GM12892 (cell line): ENCODE measurements around the gene HIP1.
A peak's percentile ranks its signal among the peaks of the same experiment; 100 is the strongest.
"Not testable (repeated sequence)": the region's sequence is repeated elsewhere in the genome, so short reads cannot be mapped to it uniquely, and the experiment has no call there.

ENCODE experiments used
- DNase-seq: peaks from one replicate; pipeline ENCODE4 v3.0.0; 2011; ENCODE audit not compliant: insufficient read length
- FAIRE-seq: peaks from 2 replicates; lab custom pipeline; 2011; peaks lifted over from hg19 to GRCh38; lab: Jason Lieb, UNC
- POLR2A ChIP-seq: IDR thresholded peaks from 2 replicates; pipeline ENCODE4 v1.6.1; 2011; ENCODE audit warnings: low read depth, low read length, control low read depth
- POLR2AphosphoS5 ChIP-seq: IDR thresholded peaks from 2 replicates; pipeline ENCODE4 v1.6.1; 2011; ENCODE audit warnings: low read depth, low read length, control low read depth
- TAF1 ChIP-seq: IDR thresholded peaks from 2 replicates; pipeline ENCODE4 v1.6.1; 2011; ENCODE audit warnings: low read depth, mild to moderate bottlenecking, control low read depth, low read length, borderline replicate concordance

Gene HIP1

DNA sequence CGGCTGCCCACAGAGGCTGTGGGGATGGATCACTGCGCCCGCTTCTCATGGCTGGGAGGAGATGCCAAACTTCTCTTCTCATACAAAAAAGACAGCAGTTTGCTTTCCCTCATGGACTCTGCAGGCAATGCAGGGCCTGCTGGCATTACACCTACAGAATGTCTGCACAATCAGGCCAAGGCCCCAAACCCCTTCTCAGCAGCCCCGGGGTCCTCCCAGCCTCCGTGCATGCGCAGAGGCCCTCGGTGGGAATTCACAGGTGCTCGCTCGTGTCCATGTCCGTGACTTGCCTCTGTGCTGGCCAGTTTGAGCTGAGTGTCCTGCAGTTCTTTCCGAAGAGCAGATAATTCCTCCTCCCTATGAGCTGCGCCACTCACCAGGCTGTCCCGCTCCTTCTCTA lies 183.0 kb downstream of the HIP1 start:
- TF ChIP-seq TAF1 (no peak), POLR2A (no peak), POLR2AphosphoS5 (no peak)
- DNase-seq (no peak), FAIRE-seq (no peak)

DNA sequence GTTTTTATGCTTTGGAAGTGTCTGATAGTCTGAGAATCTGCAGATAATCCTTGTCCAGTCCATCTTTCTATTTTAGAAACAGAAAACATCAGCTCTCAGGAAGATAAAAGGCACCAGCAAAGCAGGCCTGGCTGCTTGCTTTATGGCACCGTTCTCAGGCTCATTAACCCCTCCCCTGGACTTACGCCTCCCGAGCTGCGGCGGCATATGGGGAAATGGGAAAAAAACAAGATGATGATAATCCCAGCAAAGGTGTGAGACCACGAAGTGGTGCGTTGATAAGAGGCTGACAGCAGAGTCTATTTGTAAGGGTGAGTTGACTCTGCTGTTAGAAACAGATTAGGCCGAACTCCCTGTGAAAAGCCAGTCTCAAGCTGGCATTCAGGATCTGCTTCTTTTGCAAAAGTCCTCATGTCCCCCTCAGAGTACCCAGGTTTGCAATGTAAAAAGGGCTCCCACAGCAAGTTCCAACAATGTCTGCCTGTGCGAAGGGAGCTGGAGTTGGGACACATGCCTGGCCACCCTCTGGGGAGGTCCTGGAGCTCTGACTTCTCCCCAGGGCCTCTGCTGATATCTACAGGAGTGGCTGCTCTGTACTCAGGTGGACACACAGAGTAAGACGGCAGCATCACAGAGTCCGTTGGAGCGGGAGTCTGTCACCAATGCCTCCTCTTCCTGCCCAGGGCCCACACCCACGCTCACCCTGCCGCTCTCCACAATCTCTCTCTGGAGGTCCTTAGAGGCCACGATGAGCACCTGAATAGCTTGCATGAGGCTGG lies 192.3 kb downstream of the HIP1 start:
- FAIRE-seq (no peak), DNase-seq (no peak)
- TF ChIP-seq POLR2AphosphoS5 (no peak), POLR2A (no peak), TAF1 (no peak)

DNA sequence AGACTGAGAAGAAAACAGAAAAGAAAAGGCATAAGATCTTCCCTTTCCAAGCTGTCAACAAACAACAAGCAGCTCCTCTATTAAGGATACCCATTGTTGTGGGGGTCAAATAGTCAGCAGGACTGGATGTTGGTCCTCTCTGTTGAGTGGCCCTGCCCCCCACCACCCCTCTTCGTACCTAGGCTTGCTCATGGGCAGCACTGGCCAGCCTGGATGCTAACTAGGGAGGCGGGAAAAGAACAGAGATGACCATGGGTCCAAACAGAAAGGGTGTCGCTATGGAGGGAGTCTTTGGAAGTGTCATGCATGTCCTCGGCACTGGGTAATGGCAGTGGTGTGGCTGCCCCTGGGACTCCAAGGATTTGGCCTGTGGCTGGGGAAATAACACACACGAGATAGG lies 201.0 kb downstream of the HIP1 start:
- DNase-seq (no peak), FAIRE-seq (no peak)
- TF ChIP-seq TAF1 (no peak), POLR2A (no peak), POLR2AphosphoS5 (no peak)

DNA sequence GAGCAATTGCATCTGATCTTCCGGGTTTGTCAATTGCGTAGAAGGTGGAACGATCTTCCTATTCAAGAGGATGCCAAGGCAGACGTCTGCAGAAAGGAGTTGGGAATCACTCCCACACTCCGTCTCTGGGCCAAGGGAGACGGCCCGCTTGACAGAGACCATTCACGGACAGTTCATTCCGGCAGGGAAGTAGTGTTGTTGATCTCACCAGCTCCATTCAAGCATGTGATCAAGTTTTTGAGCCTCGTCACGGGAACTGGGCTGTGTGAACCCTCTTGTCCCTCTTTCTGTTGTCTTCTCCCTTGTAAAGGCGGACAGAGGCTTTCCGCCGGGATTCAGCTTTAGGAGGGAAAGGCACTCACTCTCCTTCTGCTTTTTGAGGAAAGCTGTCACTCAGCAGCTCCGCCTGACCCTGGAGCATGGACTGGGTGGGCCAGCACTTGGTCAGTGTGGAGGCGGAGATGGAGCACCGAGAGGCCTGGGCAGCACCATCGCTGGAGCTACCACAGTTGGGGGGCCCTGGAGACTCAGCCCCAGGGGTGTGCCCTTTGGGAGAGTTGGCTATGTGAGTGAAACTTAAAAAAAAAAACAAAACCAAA lies 201.7 kb downstream of the HIP1 start:
- no peak for TF ChIP-seq TAF1
- TF ChIP-seq POLR2A: no peak
- no peak for TF ChIP-seq POLR2AphosphoS5
- FAIRE-seq: no peak
- DNase-seq: no peak

DNA sequence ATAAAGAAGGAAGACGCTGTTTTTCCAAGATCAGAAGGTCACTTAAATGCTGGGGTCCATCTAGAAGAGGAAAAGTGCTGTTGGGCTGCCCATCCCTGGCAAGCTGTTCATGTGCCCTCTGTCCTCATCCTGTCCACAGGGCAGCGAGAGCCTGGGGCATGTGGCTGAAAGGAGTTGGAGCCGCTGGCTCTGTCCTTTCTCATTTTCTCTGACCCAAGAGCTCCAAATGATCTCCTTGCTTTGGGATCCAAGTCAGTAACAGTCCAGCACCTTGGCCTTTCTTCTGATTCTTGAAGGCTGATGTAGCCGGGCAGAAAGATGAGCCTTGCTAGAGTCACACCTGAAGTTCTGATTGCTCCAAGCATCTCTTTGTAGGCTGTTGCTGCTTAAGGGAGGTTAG lies 202.2 kb downstream of the HIP1 start:
- no peak for FAIRE-seq
- DNase-seq: no peak
- TF ChIP-seq TAF1: no peak
- no peak for TF ChIP-seq POLR2A
- no peak for TF ChIP-seq POLR2AphosphoS5

- FAIRE-seq: peak; percentile 74
- DNase-seq: peak; percentile 41
- TF ChIP-seq TAF1 (no peak), POLR2A (no peak), POLR2AphosphoS5 (no peak)
Measured at GRCh38 chr7:75534727-75535307, 203.9 kb downstream of the HIP1 start.

GRCh38 chr7:75533926-75534325 lies 204.8 kb downstream of the HIP1 start:
- no peak for FAIRE-seq

GRCh38 chr7:75532639-75533038 lies 206.1 kb downstream of the HIP1 start:
- DNase-seq (no peak), FAIRE-seq (no peak)
- TF ChIP-seq TAF1: no peak
- no peak for TF ChIP-seq POLR2A
- TF ChIP-seq POLR2AphosphoS5: no peak

More at GRCh38 chr7:75533926-75534325, 204.8 kb downstream of the HIP1 start:
- DNase-seq: no peak
- TF ChIP-seq TAF1: no peak
- TF ChIP-seq POLR2AphosphoS5: no peak
- TF ChIP-seq POLR2A: no peak

DNA sequence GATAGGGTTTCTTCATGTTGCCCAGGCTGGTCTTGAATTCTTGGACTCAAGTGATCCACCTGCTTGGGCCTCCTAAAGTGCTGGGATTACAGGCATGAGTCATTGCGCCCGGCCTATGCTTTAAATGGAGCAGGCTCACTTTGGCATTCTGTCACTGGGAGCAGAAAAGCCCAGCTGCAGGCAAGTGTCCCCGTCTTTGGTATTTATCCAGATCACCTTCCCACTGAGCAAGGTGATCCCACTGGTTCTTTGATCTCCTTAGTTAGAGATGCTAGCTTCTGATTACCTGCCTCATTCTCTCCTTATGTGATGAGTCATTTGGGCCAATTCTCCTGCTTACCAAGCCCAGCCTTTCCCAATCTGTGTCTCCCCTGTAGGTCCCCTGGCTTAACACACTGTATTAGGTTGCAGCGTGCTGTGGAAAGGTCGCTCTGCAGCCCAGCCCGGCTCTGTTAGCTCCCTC lies 207.4 kb downstream of the HIP1 start:
- TF ChIP-seq POLR2AphosphoS5: no peak
- no peak for TF ChIP-seq TAF1
- TF ChIP-seq POLR2A: no peak
- DNase-seq: no peak
- no peak for FAIRE-seq

DNA sequence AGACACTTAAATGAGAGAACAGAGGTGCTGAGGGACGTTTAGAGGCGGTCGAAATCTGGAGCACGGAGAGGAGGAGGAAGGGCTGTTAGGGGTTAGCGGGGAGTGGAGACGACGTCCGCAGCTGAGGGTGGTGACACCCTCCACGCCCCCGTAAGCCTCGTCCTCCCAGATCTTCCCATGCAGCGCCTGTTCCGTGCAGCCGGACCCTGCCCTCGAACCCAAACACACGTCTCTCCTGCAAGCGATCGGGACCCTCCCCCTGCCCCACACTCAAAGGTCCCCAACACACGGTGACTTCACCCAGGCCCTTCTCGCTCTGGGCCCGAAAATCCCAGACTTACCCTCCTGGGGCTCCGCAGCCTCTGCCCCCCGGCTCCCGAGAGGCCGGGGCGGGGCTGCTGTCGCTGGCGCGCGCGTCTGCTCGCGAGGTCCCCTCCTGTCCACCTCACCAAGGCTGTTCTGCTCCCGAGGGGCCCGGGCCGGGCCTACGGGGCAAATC lies 211.5 kb downstream of the HIP1 start:
- DNase-seq, FAIRE-seq: not testable (repeated sequence)

DNA sequence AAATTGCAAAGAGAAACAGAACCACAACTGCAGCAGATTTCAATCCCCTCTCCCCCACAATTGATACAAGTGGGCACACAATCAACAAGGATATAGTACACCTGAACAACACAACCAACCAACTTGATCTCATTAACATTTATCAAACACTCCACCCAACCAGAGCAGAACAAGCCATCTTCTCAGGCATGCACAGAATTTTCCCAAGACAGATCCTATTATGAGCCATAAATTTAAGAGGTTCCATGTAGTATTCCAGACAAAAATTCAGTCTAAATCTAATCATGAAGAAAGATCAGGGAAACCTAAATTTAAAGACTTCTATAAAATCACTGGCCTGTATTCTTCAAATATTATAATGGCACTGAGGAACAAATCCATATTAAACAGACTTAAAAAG lies 217.0 kb downstream of the HIP1 start:
- DNase-seq, FAIRE-seq: not testable (repeated sequence)

- DNase-seq: not testable (repeated sequence)
Measured at GRCh38 chr7:75518842-75519241, 219.9 kb downstream of the HIP1 start.

DNA sequence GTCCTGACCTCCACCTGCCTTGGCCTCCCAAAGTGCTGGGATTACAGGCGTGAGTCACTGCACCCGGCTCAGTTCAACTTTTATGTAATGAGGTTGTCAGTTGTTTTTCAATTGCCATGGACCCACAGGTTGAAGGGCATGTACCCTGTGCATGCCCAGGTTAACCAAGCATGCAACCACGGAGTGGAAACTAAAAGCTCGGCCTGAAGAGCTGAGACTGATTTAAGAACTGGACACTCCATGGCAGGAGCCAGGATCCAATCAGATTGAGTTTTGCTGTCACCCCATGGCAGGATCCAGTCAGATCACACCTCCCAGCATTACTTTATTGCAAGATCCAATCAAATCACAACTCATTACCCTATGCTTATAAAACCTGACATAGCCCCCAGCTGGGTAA lies 229.7 kb downstream of the HIP1 start:
- not testable (repeated sequence) for FAIRE-seq, DNase-seq

More at GRCh38 chr7:75518842-75519241, 219.9 kb downstream of the HIP1 start:
- FAIRE-seq: not testable (repeated sequence)

GRCh38 chr7:75492020-75492419 lies 246.7 kb downstream of the HIP1 start, which contains the start of gene SPDYE5:
Gene SPDYE5 (plus strand): TSS chr7:75492320. CDS start chr7:75494048, 1,728 bp downstream.
- not testable (repeated sequence) for DNase-seq

More at GRCh38 chr7:75492020-75492419, 246.7 kb downstream of the HIP1 start, which contains the start of gene SPDYE5:
- not testable (repeated sequence) for FAIRE-seq
